NT2/D1 (cell line): ENCODE data around the gene P2RY14.

Source experiments
- YY1 ChIP-seq: IDR thresholded peaks from 2 replicates; pipeline ENCODE4 v1.6.1; 2011; ENCODE audit not compliant: insufficient read length, insufficient read depth
- ZNF274 ChIP-seq: IDR thresholded peaks from 2 replicates; pipeline ENCODE4 v1.6.1; 2011; ENCODE audit warnings: mild to moderate bottlenecking, low read depth, low read length

- TF ChIP-seq ZNF274 (no peak), YY1 (no peak)
Observed at GRCh38 chr3:151293127-151293526, 14.8 kb upstream of the P2RY14 start.
